Measurements from ENCODE around the gene NR2C1. TPM values are rescaled to one million over a fixed set of nuclear protein-coding genes. Genes with fewer than 3 reads are reported as not detected.
"Not testable (repeated sequence)": the region's sequence is repeated elsewhere in the genome, so short reads cannot be mapped to it uniquely, and the experiment has no call there.

The NR2C1 gene
- 10 to 100 TPM; 54.0 to 85.2 (median 70.4) TPM for polyA plus RNA-seq (ENCODE audit: insufficient read length in 4 of 4)

- DNase-seq (ENCODE audit: low read depth in 4 of 4, low spot score in 3 of 4): peak; percentile 83 to 90 (median 86)
Measured at GRCh38 chr12:95072900-95073697, at the start of gene NR2C1. TSS of gene NR2C1 (minus strand) at chr12:95073618. CDS start at chr12:95067384, 6,234 bp downstream.

DNA sequence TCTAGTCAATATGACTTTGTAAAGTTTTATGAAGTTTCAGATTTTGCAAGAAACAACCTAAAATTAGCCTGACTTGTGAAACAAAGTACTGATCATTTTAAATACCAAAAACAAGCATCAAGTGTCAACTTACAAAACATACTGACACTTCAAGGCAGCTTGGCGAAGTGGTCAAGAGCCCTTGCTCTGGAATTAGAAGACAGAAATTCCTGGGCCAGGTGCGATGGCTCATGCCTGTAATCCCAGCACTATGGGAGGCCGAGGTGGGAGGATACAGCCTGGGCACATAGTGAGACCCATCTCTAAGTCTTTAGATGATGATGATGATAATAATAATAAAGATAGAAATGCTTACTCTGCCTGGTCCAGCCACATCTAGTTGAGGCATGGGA, 45.4 kb upstream of the NR2C1 start:
- DNase-seq (ENCODE audit: low read depth in 4 of 4, low spot score in 3 of 4): no peak

DNA sequence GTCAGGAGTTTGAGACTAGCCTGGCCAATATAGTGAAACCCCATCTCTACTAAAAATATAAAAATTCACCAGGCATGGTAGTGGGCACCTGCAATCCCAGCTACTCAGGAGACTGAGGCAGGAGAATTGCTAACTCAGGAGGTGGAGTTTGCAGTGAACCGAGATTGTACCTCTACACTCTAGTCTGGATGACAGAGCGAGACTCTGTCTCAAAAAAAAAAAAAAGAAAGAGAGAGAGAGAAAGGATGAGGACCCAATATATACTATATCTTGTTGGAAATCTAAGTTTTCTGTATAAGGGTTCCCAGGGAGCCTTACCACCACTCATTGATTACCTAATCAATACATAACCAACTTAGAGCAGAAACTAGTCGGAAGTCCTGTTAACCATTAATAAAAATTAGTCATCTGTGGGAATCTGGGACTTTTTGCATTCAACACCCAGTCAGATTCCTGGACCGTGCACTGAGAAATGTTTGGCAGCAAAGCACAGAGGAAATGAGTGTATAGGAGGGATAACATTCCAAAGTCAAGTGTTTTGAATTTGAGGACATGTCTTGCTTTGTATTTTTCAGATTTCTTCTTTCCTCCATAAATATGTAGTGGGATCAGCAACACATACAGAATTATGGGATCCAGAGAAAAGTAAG, 44.8 kb upstream of the NR2C1 start:
- no peak for DNase-seq (ENCODE audit: low read depth in 4 of 4, low spot score in 3 of 4)

GRCh38 chr12:95117178-95117599, 43.8 kb upstream of the NR2C1 start:
- DNase-seq (ENCODE audit: low read depth in 4 of 4, low spot score in 3 of 4): peak; percentile 58 to 66 (median 60)

GRCh38 chr12:95116773-95117172, 43.4 kb upstream of the NR2C1 start:
- no peak for DNase-seq (ENCODE audit: low read depth in 4 of 4, low spot score in 3 of 4)

- no peak for DNase-seq (ENCODE audit: low read depth in 4 of 4, low spot score in 3 of 4)
Measured at GRCh38 chr12:95116341-95116740, 42.9 kb upstream of the NR2C1 start.

- DNase-seq (ENCODE audit: low read depth in 4 of 4, low spot score in 3 of 4): no peak
Measured at GRCh38 chr12:95115641-95116040, 42.2 kb upstream of the NR2C1 start.

DNA sequence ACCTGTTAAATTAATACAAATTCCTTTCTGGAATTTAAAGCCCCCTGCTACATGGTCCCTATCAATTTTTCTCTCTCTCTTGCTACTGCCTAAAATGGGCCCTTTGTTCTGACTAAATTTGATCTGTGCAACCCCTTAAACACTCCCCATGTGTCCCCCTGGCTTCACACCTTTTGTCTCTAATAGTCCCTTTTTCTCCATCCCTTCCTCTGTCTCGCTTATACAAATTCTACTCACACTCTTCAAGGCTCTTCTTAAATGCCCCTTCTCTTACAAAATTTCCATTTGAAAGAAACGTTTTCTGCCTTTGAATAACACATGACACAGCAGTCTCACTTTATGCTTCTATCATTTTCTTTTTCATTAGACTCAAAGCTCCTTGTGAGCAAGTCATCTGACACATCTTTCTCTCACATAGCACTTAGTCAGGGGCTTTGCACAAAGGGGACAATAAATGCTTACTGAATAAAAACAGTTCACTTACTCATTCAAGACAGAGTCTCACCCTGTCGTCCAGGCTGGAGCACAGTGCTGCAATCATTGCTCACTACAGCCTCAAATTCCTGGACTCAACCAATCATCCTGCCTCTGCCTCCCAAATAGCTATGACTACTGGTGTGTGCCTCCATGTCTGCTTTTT, 41.5 kb upstream of the NR2C1 start:
- DNase-seq (ENCODE audit: low read depth in 4 of 4, low spot score in 3 of 4): no peak

- no peak for DNase-seq (ENCODE audit: low read depth in 4 of 4, low spot score in 3 of 4)
Measured at GRCh38 chr12:95107362-95107761, 33.9 kb upstream of the NR2C1 start.

DNA sequence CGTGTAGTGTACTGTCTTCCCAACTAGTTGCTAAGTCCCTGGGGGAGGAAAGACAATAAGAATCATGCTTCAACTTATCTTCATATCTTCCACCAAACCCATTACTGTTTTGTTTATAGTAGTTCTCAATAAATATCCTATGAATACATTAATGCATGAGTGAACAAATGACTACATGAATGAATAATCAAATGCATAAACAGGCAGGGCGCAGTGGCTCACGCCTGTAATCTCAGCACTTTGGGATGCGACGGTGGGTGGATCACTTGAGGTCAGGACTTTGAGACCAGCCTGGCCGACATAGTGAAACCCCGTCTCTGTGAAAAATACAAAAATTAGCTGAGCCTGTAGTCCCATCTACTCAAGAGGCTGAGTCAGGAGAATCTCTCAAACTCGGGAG, 32.1 kb upstream of the NR2C1 start:
- DNase-seq (ENCODE audit: low read depth in 4 of 4, low spot score in 3 of 4): no peak

DNA sequence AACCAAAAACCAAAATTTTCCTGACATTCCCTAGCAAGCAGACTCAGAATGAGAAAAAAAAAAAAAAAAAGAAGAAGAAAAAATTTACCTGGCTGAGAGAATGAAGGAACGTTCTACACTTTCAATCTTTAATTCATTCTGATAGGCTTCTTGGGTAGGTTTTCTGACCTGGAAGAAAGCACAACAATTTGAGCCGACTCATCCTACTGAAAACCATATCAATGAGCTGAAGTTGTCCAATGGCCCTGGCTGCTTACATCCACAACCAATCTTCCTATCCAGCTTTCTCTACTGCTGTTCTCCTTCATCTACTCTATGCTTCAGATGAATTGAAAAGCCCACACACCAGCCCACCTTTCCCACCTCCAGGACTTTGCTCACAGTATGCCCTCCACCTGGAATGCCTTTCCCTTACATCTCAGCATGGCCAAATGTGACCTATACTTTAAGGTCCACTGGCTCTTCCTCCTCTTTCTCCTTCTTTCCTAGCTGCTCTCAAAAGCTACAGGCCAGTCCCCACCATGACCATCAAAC, 31.6 kb upstream of the NR2C1 start:
- no peak for DNase-seq (ENCODE audit: low read depth in 4 of 4, low spot score in 3 of 4)

DNA sequence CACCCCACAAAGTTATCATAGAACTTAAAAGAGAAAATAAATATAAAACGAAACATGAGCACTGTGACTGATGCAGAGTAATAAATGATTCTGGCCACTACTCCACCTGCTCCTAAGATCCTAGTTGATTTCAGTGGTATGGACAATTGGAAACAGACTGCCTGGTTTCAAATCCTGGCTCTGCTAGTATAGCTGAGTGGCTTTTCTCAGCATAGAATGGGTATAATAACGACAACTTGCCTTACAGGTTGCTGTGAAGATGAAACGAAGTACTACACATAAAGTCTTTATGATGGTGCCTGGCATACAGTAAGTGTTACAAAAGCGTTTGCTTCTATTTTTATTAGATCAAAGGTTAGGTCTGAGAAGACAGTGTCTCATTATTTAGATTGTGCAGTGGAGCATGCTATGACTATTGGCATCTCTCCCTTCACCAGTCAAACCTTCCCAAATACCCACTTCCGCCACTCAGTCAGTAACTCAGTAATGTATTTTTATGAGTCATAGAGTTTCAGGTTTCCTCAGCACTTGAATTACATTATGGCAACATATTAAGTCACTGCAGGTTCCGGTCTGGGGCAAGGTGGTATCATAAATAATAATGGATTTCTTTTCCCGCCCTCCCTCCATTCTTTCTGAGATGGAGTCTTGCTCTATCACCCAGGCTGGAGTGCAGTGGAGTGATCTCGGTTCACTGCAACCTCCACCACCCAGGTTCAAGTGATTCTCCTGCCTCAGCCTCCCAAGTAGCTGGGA, 29.7 kb upstream of the NR2C1 start:
- peak in 1 of 4 donors; percentile 29 for DNase-seq (ENCODE audit: low read depth in 4 of 4, low spot score in 3 of 4)

DNA sequence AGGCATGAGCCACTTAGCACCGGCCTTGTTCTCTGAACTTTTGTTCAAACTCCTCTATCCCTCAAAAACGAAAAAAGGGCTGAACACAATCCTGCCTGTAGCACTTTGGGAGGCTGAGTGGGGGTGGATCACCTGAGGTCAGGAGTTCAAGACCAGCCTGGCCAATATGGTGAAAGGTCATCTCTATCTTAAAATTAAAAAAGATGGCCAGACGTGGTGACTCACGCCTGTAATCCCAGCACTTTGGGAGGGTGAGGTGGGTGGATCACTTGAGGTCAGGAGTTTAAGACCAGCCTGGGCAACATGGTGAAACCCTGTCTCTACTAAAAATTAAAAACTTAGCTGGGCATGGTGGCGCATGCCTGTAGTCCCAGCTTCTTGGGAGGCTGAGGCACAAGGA, 28.5 kb upstream of the NR2C1 start:
- not testable (repeated sequence) for DNase-seq (ENCODE audit: low read depth in 4 of 4, low spot score in 3 of 4)

GRCh38 chr12:95100264-95101190, 27.1 kb upstream of the NR2C1 start:
- DNase-seq (ENCODE audit: low read depth in 4 of 4, low spot score in 3 of 4): no peak

DNA sequence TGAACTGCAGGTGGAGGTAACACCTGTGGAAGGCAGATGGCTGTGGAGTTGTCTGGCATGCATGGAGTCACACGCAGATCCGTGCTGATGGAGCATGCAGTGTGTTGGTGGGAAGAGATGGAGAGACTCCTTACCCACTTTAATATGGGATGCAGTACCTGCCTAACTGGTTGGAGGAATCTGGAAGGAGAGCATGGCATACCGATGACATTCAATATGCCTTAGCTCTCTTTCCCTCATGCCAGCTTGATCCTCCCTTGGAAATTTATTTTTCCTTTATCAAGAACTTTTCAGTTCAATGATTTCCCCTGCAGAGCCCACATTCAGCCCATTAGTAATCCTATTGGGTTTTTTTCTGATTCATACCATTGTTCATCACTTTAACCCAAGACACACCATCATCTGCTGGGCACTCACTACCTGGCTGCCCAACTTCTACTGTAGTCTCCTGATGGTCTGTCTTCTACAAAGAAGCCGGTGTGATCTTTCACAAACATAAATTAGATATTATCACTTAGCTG, 25.9 kb upstream of the NR2C1 start:
- DNase-seq (ENCODE audit: low read depth in 4 of 4, low spot score in 3 of 4): no peak

DNA sequence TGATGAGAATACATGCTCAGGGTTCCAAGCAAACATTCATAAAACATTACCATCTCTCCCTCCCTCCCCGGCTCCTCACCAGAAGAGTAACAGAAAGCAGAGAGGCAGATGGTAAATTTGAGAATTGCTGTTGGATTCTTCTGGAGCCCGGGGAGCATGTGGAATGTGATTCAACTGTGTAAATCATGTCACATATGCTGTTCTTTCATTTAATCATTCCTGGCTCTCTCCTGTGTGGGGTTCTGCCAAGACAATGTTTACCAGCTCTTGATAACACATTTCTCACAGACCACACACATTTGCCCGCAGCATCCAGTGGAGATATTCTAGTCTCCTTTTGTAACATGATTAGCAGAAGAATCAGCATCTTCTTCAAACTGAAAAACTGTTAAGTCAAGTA, 23.4 kb upstream of the NR2C1 start:
- DNase-seq (ENCODE audit: low read depth in 4 of 4, low spot score in 3 of 4): peak in 1 of 4 donors; percentile 5

GRCh38 chr12:95096378-95096777, 23.0 kb upstream of the NR2C1 start:
- DNase-seq (ENCODE audit: low read depth in 4 of 4, low spot score in 3 of 4): no peak

DNA sequence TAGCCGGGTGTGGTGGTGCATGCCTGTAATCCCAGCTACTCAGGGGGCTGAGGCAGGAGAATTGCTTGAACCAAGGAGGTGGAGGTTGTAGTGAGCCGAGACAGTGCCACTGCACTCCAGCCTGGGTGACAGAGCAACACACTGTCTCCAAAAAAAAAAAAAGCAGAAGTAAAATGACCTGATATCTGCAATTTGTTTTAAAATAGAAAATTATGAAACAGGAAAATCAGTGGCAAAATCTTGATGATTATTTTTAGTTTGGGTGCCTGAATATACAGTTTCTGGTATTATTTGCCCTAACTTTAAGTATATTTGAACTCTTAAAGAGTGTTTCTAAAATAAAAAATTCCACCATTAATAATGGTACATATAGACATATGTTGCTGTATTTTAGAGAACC, 22.4 kb upstream of the NR2C1 start:
- not testable (repeated sequence) for DNase-seq (ENCODE audit: low read depth in 4 of 4, low spot score in 3 of 4)

DNA sequence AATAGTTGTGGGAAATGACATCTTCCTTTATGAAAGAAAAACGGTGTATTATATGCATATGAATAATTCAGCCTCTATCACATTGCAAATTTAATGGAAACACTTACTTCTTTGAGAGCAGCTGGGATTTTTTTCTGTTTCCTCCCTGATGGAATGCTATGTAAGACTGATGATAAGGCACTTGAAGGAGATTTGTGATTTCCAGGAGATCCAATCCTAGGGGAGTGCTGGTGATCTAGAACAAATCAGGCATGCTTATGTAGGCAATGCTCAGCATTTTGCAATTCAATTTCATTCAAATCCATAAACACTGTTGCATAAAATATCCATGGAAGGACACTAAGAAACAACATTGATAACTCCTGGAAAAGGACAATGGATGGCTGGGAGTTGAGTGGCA, 16.0 kb upstream of the NR2C1 start:
- no peak for DNase-seq (ENCODE audit: low read depth in 4 of 4, low spot score in 3 of 4)
